Astrocyte (in vitro differentiated cells and primary cell): ENCODE results near the gene SSH2. TPM values are rescaled to one million over a fixed set of nuclear protein-coding genes. Genes with fewer than 3 reads are reported as not detected.

ENCODE experiments used
- DNase-seq: peaks from one replicate; pipeline ENCODE4 v3.0.0-alpha.2; 2010; ENCODE audit warnings: low read depth
- FAIRE-seq: peaks from 2 replicates; lab custom pipeline; 2011; peaks lifted over from hg19 to GRCh38; lab: Jason Lieb, UNC
- H2AFZ ChIP-seq: 2 replicates; pipeline ENCODE4 v1.6.0; 2012; ENCODE audit warnings: low read depth, low read length, inconsistent platforms
- H3K27ac ChIP-seq: 2 replicates; pipeline ENCODE4 v1.5.1; 2011; ENCODE audit warnings: low read depth, low read length, inconsistent platforms
- H3K27me3 ChIP-seq: 2 replicates; pipeline ENCODE4 v1.6.0; 2011; ENCODE audit warnings: low read length, inconsistent platforms; ENCODE audit not compliant: insufficient read depth
- H3K36me3 ChIP-seq: 2 replicates; pipeline ENCODE4 v1.5.1; 2011; ENCODE audit warnings: low read length, inconsistent platforms; ENCODE audit not compliant: insufficient read depth
- H3K4me1 ChIP-seq: 2 replicates; pipeline ENCODE4 v1.5.1; 2011; ENCODE audit warnings: low read length, inconsistent platforms; ENCODE audit not compliant: insufficient read depth
- H3K4me2 ChIP-seq: 2 replicates; pipeline ENCODE4 v1.6.0; 2012; ENCODE audit warnings: low read length, inconsistent platforms
- H3K4me3 ChIP-seq: 2 replicates; pipeline ENCODE4 v1.5.1; 2011; ENCODE audit warnings: low read depth, mild to moderate bottlenecking, low read length, inconsistent platforms; ENCODE audit not compliant: insufficient read depth
- H3K79me2 ChIP-seq: 2 replicates; pipeline ENCODE4 v1.6.0; 2012; ENCODE audit warnings: mild to moderate bottlenecking, low read length, inconsistent platforms; ENCODE audit not compliant: insufficient read depth
- H3K9ac ChIP-seq: 2 replicates; pipeline ENCODE4 v1.6.0; 2012; ENCODE audit warnings: mild to moderate bottlenecking, low read length, inconsistent platforms
- H3K9me3 ChIP-seq: 2 replicates; pipeline ENCODE4 v1.5.1; 2012; ENCODE audit warnings: low read depth, mild to moderate bottlenecking, low read length, inconsistent platforms; ENCODE audit not compliant: insufficient read depth
- H4K20me1 ChIP-seq: 2 replicates; pipeline ENCODE4 v1.6.0; 2012; ENCODE audit warnings: low read length, inconsistent platforms; ENCODE audit not compliant: insufficient read depth
- H3K27ac Mint-ChIP-seq: one replicate; pipeline ENCODE4 v1.8.0; 2021; ENCODE audit warnings: mild to moderate bottlenecking, mixed read lengths; ENCODE audit not compliant: unreplicated experiment
- H3K27me3 Mint-ChIP-seq: one replicate; pipeline ENCODE4 v1.8.0; 2021; ENCODE audit warnings: low read depth, mixed read lengths; ENCODE audit not compliant: unreplicated experiment
- H3K36me3 Mint-ChIP-seq: one replicate; pipeline ENCODE4 v1.8.0; 2021; ENCODE audit warnings: low read depth, mixed read lengths; ENCODE audit not compliant: unreplicated experiment
- H3K4me1 Mint-ChIP-seq: one replicate; pipeline ENCODE4 v1.8.0; 2021; ENCODE audit warnings: low read depth, mixed read lengths; ENCODE audit not compliant: unreplicated experiment
- H3K4me3 Mint-ChIP-seq: one replicate; pipeline ENCODE4 v1.8.0; 2021; ENCODE audit warnings: mild to moderate bottlenecking, moderate library complexity, mixed read lengths; ENCODE audit not compliant: unreplicated experiment
- H3K9me3 Mint-ChIP-seq: one replicate; pipeline ENCODE4 v1.8.0; 2021; ENCODE audit warnings: mild to moderate bottlenecking, mixed read lengths; ENCODE audit not compliant: unreplicated experiment
- EZH2 ChIP-seq: IDR thresholded peaks from 2 replicates; pipeline ENCODE4 v1.6.1; 2012; ENCODE audit warnings: mild to moderate bottlenecking, low read length, inconsistent platforms; ENCODE audit not compliant: insufficient read depth
- total RNA-seq: library from RNA; stranded (reverse); gene quantifications from 2 replicates; pipeline ENCODE4 v1.2.1, GENCODE V29; 2021
- TF ChIP-seq, protein P1 (sequence below): IDR thresholded peaks from 2 replicates; pipeline ENCODE4 v1.5.1; 2011; ENCODE audit warnings: low read depth, mild to moderate bottlenecking, inconsistent platforms, low read length, moderate library complexity; ENCODE audit not compliant: insufficient read depth

Gene SSH2
- total RNA-seq, 1 donor from 2014 or later, result 31.1 TPM

- peaks cover 6% of the 10 kb centered on the region for H3K79me2 ChIP-seq
- H3K4me3 Mint-ChIP-seq, result no peak overlapping the region
- no peak overlapping the region for H3K27ac ChIP-seq
- no peaks in the 10 kb centered on the region for H3K36me3 ChIP-seq
- DNase-seq (no peak), FAIRE-seq (no peak)
- H3K27me3 ChIP-seq, result peaks cover 12% of the 10 kb centered on the region
- no peak overlapping the region for H3K9ac ChIP-seq
- no peak overlapping the region for H3K4me2 ChIP-seq
- H3K4me1 ChIP-seq, result peaks cover 29% of the 10 kb centered on the region
- no peaks in the 10 kb centered on the region for H3K36me3 Mint-ChIP-seq
- peaks cover 53% of the 10 kb centered on the region for H4K20me1 ChIP-seq
- H3K9me3 Mint-ChIP-seq, result no peaks in the 10 kb centered on the region
- H3K4me1 Mint-ChIP-seq, result peaks cover 8% of the 10 kb centered on the region
- no peak overlapping the region for H2AFZ ChIP-seq
- no peak overlapping the region for H3K27ac Mint-ChIP-seq
- no peaks in the 10 kb centered on the region for H3K27me3 Mint-ChIP-seq
- TF ChIP-seq EZH2, result no peak
- TF ChIP-seq, protein P1, sequence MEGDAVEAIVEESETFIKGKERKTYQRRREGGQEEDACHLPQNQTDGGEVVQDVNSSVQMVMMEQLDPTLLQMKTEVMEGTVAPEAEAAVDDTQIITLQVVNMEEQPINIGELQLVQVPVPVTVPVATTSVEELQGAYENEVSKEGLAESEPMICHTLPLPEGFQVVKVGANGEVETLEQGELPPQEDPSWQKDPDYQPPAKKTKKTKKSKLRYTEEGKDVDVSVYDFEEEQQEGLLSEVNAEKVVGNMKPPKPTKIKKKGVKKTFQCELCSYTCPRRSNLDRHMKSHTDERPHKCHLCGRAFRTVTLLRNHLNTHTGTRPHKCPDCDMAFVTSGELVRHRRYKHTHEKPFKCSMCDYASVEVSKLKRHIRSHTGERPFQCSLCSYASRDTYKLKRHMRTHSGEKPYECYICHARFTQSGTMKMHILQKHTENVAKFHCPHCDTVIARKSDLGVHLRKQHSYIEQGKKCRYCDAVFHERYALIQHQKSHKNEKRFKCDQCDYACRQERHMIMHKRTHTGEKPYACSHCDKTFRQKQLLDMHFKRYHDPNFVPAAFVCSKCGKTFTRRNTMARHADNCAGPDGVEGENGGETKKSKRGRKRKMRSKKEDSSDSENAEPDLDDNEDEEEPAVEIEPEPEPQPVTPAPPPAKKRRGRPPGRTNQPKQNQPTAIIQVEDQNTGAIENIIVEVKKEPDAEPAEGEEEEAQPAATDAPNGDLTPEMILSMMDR, result no peak
- no peak overlapping the region for H3K4me3 ChIP-seq
- H3K9me3 ChIP-seq, result no peaks in the 10 kb centered on the region
Measured at GRCh38 chr17:29595943-29596774, 333.9 kb downstream of the SSH2 start.

- H3K4me1 ChIP-seq, result peaks cover 37% of the 10 kb centered on the region
- H3K36me3 Mint-ChIP-seq, result no peaks in the 10 kb centered on the region
- H4K20me1 ChIP-seq, result peaks cover 49% of the 10 kb centered on the region
- no peaks in the 10 kb centered on the region for H3K9me3 ChIP-seq
- TF ChIP-seq, protein P1, result no peak
- TF ChIP-seq EZH2, result no peak
- H3K9me3 Mint-ChIP-seq, result no peaks in the 10 kb centered on the region
- peaks cover 8% of the 10 kb centered on the region for H3K4me1 Mint-ChIP-seq
- no peak overlapping the region for H3K27ac Mint-ChIP-seq
- FAIRE-seq (no peak), DNase-seq (no peak)
- peak overlapping the region; percentile 84 for H3K4me3 Mint-ChIP-seq
- H3K4me2 ChIP-seq, result no peak overlapping the region
- no peak overlapping the region for H3K9ac ChIP-seq
- H3K79me2 ChIP-seq, result peaks cover 6% of the 10 kb centered on the region
- no peaks in the 10 kb centered on the region for H3K36me3 ChIP-seq
- no peak overlapping the region for H3K4me3 ChIP-seq
- H2AFZ ChIP-seq, result no peak overlapping the region
- no peaks in the 10 kb centered on the region for H3K27me3 Mint-ChIP-seq
- H3K27me3 ChIP-seq, result peaks cover 12% of the 10 kb centered on the region
- H3K27ac ChIP-seq, result no peak overlapping the region
Measured at GRCh38 chr17:29595107-29595942, 334.7 kb downstream of the SSH2 start.
